Activated CD8-positive, alpha-beta memory T cell treated with anti-CD3 and anti-CD28 coated beads, Interleukin-2, amount 10 ng/mL, durations not matched to agents 7 days and 5 days (primary cell): ENCODE results near the gene TAF4. TPM values are rescaled to one million over a fixed set of nuclear protein-coding genes. Genes with fewer than 3 reads are reported as not detected.

Source experiments
- ATAC-seq: fragments of 150-1000 bp; cut with Tn5 transposase; one replicate; pipeline ENCODE4 v1.10.0; 2021; ENCODE audit warnings: moderate library complexity
- CTCF ChIA-PET: fragments of 350-600 bp; sonication (Branson Sonifier 250); formaldehyde crosslinking; loops from one replicate; lab custom pipeline; 2021; ENCODE audit warnings: antibody characterized with exemption; lab: Charles Lee
- DNase-seq: peaks from one replicate; pipeline ENCODE4 v3.0.0-alpha.2; 2020
- H3K27ac Mint-ChIP-seq: one replicate; pipeline ENCODE4 v1.8.0; 2021; ENCODE audit warnings: mild to moderate bottlenecking, mixed read lengths
- H3K27me3 Mint-ChIP-seq: one replicate; pipeline ENCODE4 v1.8.0; 2021; ENCODE audit warnings: mixed read lengths
- H3K36me3 Mint-ChIP-seq: one replicate; pipeline ENCODE4 v1.8.0; 2021; ENCODE audit warnings: mild to moderate bottlenecking, mixed read lengths
- H3K4me1 Mint-ChIP-seq: one replicate; pipeline ENCODE4 v1.8.0; 2021; ENCODE audit warnings: mixed read lengths
- H3K4me3 Mint-ChIP-seq: one replicate; pipeline ENCODE4 v1.8.0; 2021; ENCODE audit warnings: mild to moderate bottlenecking, moderate library complexity, mixed read lengths
- H3K9me3 Mint-ChIP-seq: one replicate; pipeline ENCODE4 v1.8.0; 2022; ENCODE audit warnings: low read depth, mixed read lengths
- total RNA-seq, 2 experiments: library from RNA; stranded (reverse); gene quantifications; one replicate each; pipeline ENCODE4 v1.2.3, GENCODE V29; 2021

The TAF4 gene
- total RNA-seq, 2 experiments from 2014 or later, result 21.1 to 24.2 TPM

DNA sequence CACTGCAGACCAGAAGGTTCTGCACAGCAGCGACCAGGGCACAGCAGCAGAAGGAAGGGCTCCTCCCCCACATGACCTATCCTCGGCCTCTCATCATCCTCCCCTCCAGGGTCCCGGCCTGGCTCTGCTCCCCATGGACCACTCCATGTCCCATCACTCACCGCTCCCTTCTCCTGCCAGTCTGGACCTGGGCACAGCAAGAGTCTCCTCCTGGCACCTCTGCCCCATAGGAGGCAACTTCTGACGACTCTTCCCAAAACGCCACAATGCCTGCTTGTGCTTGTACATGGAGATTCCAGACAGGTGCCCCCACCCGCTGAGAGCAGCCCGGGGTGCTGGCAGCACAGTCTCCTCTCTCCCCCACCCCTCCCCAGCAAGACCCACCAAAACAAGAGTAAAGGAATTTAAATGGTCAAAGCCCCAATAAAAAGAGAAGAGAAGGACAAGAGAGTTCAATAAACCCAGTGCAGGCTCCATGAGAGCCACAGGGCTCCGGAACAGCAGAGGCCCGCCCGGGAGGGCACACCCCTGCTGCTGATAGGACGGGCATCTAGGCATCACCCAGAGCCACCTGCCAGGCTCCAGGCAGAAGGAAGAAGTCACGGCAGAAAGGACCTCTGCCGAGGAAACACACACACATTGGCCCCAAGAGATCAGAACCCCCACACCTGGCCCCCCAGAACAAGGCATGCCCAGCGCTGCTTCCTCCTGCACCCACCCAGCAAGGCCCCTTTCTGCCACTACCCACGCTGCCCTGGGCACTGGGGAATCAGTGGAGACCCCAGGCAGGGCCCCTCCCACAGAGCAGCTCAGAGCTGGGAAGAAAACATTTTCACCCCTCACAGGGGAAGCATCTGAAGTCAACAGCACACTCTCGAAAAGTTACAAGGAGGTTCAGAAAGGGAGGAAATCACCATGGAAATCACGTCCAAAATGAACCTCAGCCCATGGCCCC lies 15.2 kb downstream of the TAF4 start:
- Mint-ChIP-seq H3K27me3 (no peaks in the 10 kb centered on the region), H3K27ac (no peak overlapping the region), H3K4me3 (no peak overlapping the region), H3K4me1 (no peaks in the 10 kb centered on the region), H3K36me3 (no peaks in the 10 kb centered on the region), H3K9me3 (no peaks in the 10 kb centered on the region)
- CTCF ChIA-PET, result no interaction called here
- ATAC-seq (no peak), DNase-seq (no peak)

- CTCF ChIA-PET, result no interaction called here
- no peaks in the 10 kb centered on the region for H3K36me3 Mint-ChIP-seq
- no peaks in the 10 kb centered on the region for H3K9me3 Mint-ChIP-seq
- no peaks in the 10 kb centered on the region for H3K4me1 Mint-ChIP-seq
- ATAC-seq (no peak), DNase-seq (no peak)
- H3K27ac Mint-ChIP-seq, result no peak overlapping the region
- no peak overlapping the region for H3K4me3 Mint-ChIP-seq
- no peaks in the 10 kb centered on the region for H3K27me3 Mint-ChIP-seq
Measured at GRCh38 chr20:62049342-62050165, 16.1 kb downstream of the TAF4 start.

- no peak for ATAC-seq
- H3K27me3 Mint-ChIP-seq, result no peaks in the 10 kb centered on the region
Measured at GRCh38 chr20:62048821-62049291, 16.8 kb downstream of the TAF4 start.

GRCh38 chr20:62048346-62048761 lies 17.3 kb downstream of the TAF4 start:
- no peaks in the 10 kb centered on the region for H3K4me1 Mint-ChIP-seq
- CTCF ChIA-PET, result no interaction called here
- ATAC-seq, result no peak

More at GRCh38 chr20:62048821-62049291, 16.8 kb downstream of the TAF4 start:
- no peak for DNase-seq
- no peaks in the 10 kb centered on the region for H3K4me1 Mint-ChIP-seq
- no peaks in the 10 kb centered on the region for H3K36me3 Mint-ChIP-seq
- no peaks in the 10 kb centered on the region for H3K9me3 Mint-ChIP-seq
- CTCF ChIA-PET, result no interaction called here
- H3K27ac Mint-ChIP-seq, result no peak overlapping the region
- H3K4me3 Mint-ChIP-seq, result no peak overlapping the region

DNA sequence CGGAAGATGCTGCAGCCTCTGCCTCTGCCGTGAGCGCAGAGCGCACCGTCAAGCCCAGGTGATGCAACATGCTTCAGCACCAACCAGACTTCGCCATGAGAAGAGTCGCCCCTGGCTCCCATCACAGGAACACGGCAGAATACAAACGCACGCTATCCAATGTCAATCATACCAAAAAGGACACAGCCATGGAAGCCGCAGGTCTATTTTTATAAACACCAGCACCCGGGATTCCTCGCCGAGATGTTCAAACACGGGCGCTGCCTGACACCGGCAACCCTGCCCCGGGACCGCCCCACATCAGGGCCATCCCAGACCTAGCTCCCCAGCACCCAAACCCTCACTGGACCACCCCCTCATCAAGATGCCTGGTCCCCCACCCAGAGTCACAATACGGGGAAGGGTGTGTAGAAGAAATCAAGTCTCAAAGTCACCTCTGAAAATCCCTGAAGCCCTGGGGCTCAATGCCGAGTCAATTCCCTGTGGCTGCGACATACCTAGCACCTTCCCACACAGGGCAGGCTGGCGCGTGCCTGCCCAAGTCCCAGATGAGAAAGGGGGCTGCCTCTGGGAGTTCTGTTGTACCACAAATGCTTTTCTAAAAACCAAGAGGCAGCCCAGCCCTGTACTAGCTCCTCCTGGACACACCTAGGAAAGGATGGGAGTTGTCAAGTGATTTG lies 17.9 kb downstream of the TAF4 start:
- CTCF ChIA-PET, result no interaction called here
- no peak overlapping the region for H3K27ac Mint-ChIP-seq
- no peaks in the 10 kb centered on the region for H3K27me3 Mint-ChIP-seq
- no peak overlapping the region for H3K4me3 Mint-ChIP-seq
- no peaks in the 10 kb centered on the region for H3K36me3 Mint-ChIP-seq
- H3K9me3 Mint-ChIP-seq, result no peaks in the 10 kb centered on the region
- H3K4me1 Mint-ChIP-seq, result no peaks in the 10 kb centered on the region
- ATAC-seq (no peak), DNase-seq (no peak)

More at GRCh38 chr20:62048346-62048761, 17.3 kb downstream of the TAF4 start:
- no peak for DNase-seq
- Mint-ChIP-seq H3K27ac (no peak overlapping the region), H3K27me3 (no peaks in the 10 kb centered on the region), H3K36me3 (no peaks in the 10 kb centered on the region), H3K9me3 (no peaks in the 10 kb centered on the region), H3K4me3 (no peak overlapping the region)

DNA sequence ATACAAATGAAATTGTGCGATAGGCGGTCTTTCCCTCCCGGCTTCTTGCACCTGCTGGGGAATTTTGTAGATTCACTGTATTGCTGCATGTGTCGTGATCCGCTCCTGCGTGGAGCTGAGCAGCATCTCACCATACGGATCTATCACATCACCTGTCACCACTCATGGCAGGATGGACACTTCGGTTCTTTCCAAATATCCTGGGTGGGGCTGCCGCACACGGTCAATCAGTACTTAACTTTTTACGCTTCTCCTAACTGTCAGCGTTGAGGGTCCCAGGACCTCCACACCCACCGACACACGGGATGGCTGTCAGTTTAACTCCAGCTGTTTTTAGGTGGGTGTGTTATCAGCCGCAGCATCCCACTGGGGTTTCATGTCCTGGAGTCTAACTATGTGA lies 19.2 kb downstream of the TAF4 start:
- no peaks in the 10 kb centered on the region for H3K27me3 Mint-ChIP-seq
- ATAC-seq, result no peak
- no peaks in the 10 kb centered on the region for H3K4me1 Mint-ChIP-seq
- H3K27ac Mint-ChIP-seq, result no peak overlapping the region
- DNase-seq, result no peak
- CTCF ChIA-PET, result no interaction called here
- H3K9me3 Mint-ChIP-seq, result no peaks in the 10 kb centered on the region
- H3K36me3 Mint-ChIP-seq, result no peaks in the 10 kb centered on the region
- H3K4me3 Mint-ChIP-seq, result no peak overlapping the region

- CTCF ChIA-PET, result no interaction called here
- H3K9me3 Mint-ChIP-seq, result no peaks in the 10 kb centered on the region
- H3K4me3 Mint-ChIP-seq, result no peak overlapping the region
Measured at GRCh38 chr20:62045529-62046285, 20.0 kb downstream of the TAF4 start.

DNA sequence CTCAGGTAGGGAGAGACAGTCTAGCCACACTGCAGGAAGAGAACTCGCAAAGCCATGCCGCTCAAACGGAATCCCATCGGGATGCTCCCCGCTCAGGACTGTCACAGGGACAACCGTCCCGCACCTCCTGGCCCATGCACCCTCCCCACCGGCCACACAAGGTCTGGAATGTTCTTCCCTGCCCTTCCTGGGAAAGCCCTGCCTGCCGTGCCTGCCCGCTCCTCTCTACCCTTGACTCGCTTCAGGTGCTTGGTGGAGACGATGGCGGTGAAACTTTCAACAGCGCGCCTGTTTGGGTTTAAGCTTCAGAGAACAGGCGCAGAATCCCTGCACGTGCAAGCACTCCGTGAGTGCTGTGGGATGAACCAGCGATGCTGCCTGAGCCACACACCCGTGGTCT lies 20.6 kb downstream of the TAF4 start:
- no peaks in the 10 kb centered on the region for H3K27me3 Mint-ChIP-seq
- no peak overlapping the region for H3K27ac Mint-ChIP-seq
- no peaks in the 10 kb centered on the region for H3K9me3 Mint-ChIP-seq
- H3K4me1 Mint-ChIP-seq, result no peaks in the 10 kb centered on the region
- DNase-seq (no peak), ATAC-seq (no peak)
- CTCF ChIA-PET, result no interaction called here
- H3K4me3 Mint-ChIP-seq, result no peak overlapping the region
- H3K36me3 Mint-ChIP-seq, result peaks cover under 1% of the 10 kb centered on the region

More at GRCh38 chr20:62045529-62046285, 20.0 kb downstream of the TAF4 start:
- Mint-ChIP-seq H3K36me3 (no peaks in the 10 kb centered on the region), H3K4me1 (no peaks in the 10 kb centered on the region), H3K27ac (no peak overlapping the region), H3K27me3 (no peaks in the 10 kb centered on the region)
- DNase-seq (no peak), ATAC-seq (no peak)

DNA sequence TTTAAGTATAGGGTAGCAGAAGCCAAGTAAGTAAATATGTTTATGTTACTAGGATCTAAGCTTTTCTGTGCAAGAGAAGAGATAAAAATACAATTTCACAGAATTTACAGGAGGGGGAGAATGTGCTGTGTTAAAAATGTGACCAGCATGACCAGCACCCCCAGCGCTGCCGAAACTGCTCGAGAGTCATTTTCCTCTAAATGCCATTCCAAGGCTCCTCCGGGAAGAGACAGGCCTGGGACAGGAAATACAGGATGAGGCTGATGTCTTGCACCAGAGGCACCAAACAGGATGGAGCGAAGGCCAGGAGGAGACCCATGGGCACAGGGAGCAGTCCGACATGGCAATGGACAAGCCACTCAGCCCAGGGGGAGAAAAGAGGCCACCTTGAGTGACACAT lies 21.1 kb downstream of the TAF4 start:
- Mint-ChIP-seq H3K27ac (no peak overlapping the region), H3K4me3 (no peak overlapping the region), H3K27me3 (no peaks in the 10 kb centered on the region), H3K36me3 (peaks cover 5% of the 10 kb centered on the region), H3K4me1 (no peaks in the 10 kb centered on the region), H3K9me3 (no peaks in the 10 kb centered on the region)
- DNase-seq (no peak), ATAC-seq (no peak)
- CTCF ChIA-PET, result no interaction called here

DNA sequence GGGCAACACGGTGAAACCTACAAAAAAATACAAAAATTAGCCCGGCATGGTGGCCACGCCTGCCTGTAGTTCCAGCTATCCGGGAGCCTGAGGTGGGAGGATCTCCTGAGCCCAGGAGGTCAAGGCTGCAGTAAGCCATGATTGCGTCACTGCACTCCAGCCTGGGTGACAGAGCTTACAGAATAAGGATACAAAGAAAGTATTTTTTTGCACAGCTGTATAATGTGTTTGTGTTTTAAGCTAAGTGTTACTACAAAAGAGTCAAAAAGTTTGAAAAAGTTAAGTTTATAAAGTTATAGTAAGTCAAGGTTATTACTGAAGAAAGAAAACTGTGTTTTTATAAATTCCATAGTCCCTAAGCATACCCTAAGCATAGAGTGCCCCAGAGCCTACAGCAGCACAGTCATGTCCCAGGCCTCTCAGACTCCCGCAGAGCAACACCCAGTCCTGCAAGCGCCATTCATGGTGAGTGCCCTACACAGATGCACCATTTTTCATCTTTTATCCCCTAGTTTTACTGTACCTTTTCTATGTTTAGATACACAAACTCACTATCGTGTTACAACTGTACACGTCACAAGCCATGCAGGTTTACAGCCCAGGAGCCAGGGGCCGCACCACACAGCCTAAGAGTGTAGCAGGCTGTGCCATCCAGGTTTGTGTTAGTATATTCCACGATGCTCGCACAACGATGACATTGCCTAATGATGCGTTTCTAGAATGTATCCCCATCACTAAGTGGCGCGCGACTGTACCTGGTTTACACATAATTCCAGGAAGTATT lies 22.4 kb downstream of the TAF4 start:
- no peak overlapping the region for H3K4me3 Mint-ChIP-seq
- no peak for DNase-seq
- peaks cover 8% of the 10 kb centered on the region for H3K36me3 Mint-ChIP-seq
- no peaks in the 10 kb centered on the region for H3K27me3 Mint-ChIP-seq
- peaks cover 2% of the 10 kb centered on the region for H3K9me3 Mint-ChIP-seq
- H3K27ac Mint-ChIP-seq, result no peak overlapping the region
- H3K4me1 Mint-ChIP-seq, result no peaks in the 10 kb centered on the region
- CTCF ChIA-PET, result no interaction called here
- ATAC-seq, result no peak

DNA sequence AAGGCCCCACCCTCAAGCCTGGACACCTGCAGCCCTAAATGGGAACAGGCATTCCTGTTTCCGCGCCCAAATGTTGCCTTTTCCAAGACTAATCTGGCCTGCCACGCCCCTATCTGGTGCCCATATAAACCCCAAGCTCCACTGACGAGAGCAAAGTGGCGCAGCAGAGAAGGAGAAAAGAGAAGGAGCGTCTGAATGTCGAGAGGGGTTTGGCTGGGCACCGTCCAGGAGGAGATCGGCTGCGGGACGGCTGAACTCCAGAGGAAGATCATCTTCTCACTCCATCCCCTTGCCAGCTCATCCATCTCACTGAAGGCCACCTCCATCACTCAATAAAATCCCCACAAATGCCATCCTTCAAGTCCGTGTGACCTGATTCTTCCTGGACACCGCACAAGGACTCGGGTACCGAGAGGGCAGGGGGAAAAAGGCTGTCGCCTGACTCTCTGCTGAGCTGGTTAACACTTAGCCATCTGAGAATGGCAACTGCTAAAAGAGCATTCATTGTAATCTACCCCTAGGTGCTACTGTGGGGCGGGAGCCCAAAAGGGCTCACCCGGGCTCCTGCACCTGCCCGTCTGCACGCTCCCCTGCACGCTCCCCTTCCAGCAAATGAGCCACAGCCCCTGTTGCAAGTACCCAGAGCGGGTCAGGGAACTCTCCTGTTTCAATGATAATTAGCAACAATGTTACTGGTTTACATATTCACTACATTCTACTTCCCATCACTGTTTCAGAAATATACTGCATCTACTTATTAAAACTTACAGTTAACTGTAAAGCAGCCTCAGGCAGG lies 23.5 kb downstream of the TAF4 start:
- DNase-seq, result no peak
- Mint-ChIP-seq H3K27ac (no peak overlapping the region), H3K4me3 (no peak overlapping the region), H3K27me3 (no peaks in the 10 kb centered on the region), H3K36me3 (peaks cover 13% of the 10 kb centered on the region), H3K9me3 (peaks cover 2% of the 10 kb centered on the region), H3K4me1 (peaks cover 3% of the 10 kb centered on the region)
- ATAC-seq, result no peak
- CTCF ChIA-PET, result no interaction called here
